GM12873 (cell line): Measurements from ENCODE around the gene VSNL1.

Experiments used
- CTCF ChIP-seq: IDR thresholded peaks from 2 replicates; pipeline ENCODE4 v1.5.1; 2012; ENCODE audit warnings: low read depth, mild to moderate bottlenecking, moderate library complexity, low read length, control low read depth; ENCODE audit not compliant: insufficient read depth; ENCODE audit errors: missing control alignments

The VSNL1 gene

GRCh38 chr2:17540093-17540812, at the start of gene VSNL1:
Gene VSNL1, plus strand, starts transcription at chr2:17540696. Its CDS starts 51,379 bp downstream, at chr2:17592075.
- no peak for TF ChIP-seq CTCF

DNA sequence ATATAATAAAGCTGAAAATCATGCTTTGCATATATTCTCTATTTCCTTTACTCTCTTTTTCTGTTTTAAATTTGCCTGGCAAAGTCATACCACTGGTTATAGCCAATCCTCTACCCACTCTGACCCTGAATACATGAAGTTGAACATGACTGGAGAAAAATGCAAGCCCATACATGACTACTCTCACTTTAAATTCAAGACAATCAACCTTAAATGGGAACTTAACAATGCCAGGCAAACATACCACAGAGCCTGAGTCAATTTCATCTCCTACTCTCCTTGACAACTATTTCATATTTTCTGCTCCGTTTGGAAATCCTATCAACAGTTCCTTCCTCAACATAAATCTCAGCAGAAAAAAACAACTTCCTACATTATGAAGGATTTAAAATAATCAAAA, 44.9 kb upstream of the VSNL1 start:
- no peak for TF ChIP-seq CTCF

GRCh38 chr2:17497718-17498117, 42.8 kb upstream of the VSNL1 start:
- TF ChIP-seq CTCF, result no peak

GRCh38 chr2:17506736-17507616, 33.5 kb upstream of the VSNL1 start:
- TF ChIP-seq CTCF, result no peak

DNA sequence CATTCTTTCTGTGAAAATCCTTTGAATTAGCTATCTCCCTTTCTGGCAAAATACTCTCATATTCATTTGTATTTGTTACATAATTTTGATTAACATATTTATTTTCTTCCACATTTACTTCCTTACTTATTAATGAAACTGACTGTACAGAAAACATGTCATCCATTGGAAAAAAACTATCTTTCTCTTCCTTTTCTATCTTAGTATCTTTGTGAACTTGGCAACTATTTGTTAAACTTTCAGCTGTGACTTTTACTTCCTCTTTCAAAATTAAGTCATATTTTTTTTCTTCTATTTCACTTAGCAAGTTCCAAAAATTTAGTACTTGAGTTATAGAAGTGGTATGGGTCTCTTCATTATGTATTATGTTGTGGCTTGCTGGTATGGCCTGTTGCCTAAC, 24.8 kb upstream of the VSNL1 start:
- TF ChIP-seq CTCF, result no peak

- no peak for TF ChIP-seq CTCF
Observed at GRCh38 chr2:17517481-17518211, 22.9 kb upstream of the VSNL1 start.
